Stimulated activated CD4-positive, alpha-beta T cell treated with anti-CD3 and anti-CD28 coated beads, Interleukin-4, amount 100 ng/mL, for 4 hours (primary cell): ENCODE measurements around the gene HOXA10.

ENCODE experiments used
- DNase-seq, 2 experiments: peaks; one replicate each; pipeline ENCODE4 v3.0.0-alpha.2; 2020

Gene HOXA10

DNA sequence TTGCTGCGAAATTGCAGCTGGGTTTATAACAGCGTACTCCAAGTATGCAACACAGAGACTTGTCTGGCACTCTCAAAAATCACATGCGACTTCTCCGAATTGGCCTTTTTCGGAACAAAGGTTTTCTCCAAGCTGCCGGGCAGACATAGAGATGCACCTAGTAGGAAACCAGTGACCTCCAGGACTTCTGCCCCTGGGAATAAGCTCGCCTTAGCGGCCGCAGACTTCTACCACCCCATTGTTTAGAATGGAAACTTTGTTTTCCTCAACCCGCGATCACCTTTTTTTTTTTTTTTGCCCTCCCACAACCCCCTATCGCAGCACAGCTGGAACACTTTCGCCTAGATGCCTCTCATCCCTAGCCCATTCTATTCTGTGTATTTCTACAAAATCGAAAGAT, 4.9 kb upstream of the HOXA10 start:
- no peak for DNase-seq

DNA sequence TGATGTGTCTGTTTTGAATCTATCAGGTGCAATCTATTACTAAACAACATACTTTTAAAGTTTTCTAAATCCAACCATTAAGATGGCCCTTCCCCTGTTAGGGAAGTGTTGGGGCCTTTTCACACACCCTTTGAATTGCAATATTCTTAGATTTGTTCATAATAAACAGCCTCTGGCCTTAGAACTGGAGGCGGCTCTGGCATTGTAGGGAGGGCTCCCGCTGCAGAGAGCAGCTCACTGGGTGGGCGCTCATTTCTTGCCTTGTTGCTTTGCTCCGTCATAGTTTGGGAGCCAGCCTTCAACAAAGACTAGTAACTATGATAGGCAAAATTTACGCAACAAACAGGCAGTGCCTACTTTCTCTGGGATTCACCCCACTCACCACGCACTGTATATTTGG, 4.2 kb upstream of the HOXA10 start:
- DNase-seq = no peak

GRCh38 chr7:27177795-27178320, 3.7 kb upstream of the HOXA10 start:
- DNase-seq = no peak

DNA sequence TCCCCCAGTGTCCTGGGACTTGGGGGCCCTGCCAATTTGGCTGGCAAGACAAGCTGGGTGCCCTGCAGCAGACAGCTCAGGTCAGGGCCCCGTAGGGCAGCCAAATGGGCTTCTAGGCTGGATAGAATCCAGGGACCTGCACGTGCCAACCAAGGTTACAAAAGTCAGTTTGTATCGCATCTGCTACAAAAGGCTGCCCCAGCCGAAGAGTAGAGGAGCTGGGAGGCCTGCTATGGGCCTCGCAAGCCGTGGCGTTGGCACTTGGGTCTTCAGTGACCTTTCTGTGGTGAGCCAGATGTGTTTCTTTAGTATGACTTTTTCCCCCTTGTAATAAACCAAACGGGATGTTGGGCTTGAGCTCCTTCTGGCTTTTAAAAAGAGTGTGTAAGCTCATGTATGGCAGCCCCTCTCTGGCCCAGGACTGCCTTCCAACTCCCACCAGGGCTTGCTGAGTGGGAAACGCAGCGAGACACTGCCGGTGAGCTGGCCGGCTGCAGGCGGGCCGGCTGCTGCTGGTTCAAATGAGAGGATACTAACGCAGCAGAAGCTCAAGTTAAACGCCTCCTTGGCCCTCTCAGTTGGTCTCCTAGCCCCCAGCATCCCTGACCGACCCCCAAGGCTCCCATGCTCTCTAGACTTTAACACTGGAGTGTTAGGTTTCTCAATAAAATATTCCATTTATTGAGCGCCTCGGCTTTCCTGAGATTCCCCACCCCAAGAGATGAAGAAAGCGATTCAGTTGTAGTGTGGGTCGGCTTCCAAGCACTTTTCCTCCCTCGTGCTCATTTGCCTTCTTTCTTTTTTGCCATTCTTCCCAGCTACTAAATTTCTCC, 3.1 kb upstream of the HOXA10 start:
- no peak for DNase-seq

DNA sequence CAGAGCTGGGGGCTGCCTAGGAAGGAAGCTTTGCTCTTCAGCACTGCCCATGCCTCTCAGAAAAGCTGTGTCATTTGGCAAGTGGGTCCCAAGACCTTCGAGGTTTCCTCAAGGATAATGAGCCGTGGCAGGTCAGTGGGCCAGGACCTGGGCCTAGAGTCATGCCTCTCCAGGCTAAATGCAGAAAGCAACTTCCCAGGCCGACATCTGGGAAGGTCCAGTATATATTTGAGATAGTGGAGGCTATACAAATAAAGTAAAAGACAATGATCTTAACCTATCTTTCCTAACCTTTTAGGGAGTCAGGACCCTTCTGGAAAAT, 2.4 kb upstream of the HOXA10 start:
- DNase-seq = no peak

GRCh38 chr7:27175626-27176523, 1.8 kb upstream of the HOXA10 start:
- DNase-seq = no peak

DNA sequence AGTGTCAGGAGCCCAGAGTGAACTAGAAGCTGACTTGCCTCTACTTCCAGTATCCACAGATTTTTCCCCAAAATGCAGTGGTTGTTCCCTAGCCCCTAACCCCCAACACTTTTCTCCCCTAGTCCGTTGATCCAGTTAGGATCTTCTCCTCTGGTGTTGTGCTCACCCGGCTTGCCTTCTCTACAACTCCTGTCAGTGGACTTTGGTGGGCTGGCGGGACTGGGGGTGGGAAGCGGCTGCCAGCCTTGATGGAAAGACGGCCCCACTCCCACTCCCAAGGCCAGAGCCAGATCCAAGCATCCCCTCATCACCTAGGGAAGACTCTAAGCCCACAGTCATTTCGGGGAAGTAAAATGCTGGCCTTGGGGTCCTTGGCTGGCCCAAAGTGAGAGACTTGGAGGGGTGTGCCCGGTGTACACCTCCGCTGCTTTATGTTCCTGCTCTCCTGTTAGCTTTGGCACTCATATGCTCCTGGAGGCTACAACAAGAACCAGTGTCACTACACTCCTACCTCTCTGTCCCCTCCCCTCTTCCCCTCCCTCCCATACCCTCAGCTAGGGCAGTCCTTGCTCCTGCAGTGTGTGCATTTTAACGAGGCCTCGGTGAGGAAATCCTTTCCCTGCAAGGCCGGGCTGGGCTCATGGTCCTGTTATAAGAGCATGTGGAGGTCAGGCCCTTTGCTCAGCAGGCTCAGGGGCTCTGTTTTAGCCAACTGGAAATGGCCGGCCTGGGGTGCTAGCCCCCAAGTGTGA, 930 bp upstream of the HOXA10 start:
- DNase-seq = no peak

GRCh38 chr7:27173511-27173955, 587 bp downstream of the HOXA10 start:
- no peak for DNase-seq

GRCh38 chr7:27172823-27173510, 1.2 kb downstream of the HOXA10 start:
- DNase-seq = no peak

GRCh38 chr7:27172315-27172774, 1.8 kb downstream of the HOXA10 start:
- no peak for DNase-seq

- no peak for DNase-seq
Observed at GRCh38 chr7:27171637-27172314, 2.3 kb downstream of the HOXA10 start.

GRCh38 chr7:27171325-27171636, 2.8 kb downstream of the HOXA10 start:
- DNase-seq = no peak

DNA sequence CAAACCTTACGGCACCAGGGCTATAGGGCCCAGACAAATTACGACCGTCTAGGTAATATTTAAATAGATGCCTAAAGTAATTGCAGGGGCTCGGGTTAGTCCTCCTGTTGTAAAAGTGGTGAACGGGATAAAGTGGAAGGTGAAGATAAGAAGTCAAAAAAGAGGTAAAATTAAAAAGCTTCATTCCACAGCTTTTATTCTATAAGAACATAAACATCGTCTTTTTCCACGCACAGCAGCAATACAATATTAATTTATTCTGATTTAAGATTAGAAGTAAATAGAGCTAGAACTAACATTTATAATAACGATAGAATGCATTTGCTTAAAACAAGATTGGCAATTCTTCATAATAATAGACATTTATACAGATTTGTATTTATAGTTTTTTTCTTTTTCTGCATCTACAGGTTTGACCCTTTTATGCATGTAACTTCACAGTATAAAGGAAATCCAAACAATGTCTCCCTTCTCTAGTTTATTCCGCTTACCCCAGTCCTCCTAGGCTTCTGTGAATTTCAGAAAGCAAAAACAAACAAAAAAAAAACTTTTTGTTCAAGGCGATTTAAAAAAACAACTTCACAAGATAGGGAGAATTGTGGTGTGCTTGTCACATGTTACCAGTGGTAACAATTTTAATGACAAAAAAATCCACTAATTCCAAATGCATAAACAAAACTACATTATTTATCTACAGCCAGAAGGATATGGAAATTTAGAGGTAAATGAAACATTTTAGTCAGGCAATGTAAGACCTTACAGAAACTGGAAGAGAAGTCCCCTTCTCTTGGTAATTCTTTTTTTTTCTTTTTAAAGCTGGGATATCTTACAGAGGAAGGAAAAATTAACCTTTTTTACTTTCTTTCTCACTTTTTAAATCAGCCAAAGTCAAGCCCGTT, 3.4 kb downstream of the HOXA10 start:
- DNase-seq = no peak

DNA sequence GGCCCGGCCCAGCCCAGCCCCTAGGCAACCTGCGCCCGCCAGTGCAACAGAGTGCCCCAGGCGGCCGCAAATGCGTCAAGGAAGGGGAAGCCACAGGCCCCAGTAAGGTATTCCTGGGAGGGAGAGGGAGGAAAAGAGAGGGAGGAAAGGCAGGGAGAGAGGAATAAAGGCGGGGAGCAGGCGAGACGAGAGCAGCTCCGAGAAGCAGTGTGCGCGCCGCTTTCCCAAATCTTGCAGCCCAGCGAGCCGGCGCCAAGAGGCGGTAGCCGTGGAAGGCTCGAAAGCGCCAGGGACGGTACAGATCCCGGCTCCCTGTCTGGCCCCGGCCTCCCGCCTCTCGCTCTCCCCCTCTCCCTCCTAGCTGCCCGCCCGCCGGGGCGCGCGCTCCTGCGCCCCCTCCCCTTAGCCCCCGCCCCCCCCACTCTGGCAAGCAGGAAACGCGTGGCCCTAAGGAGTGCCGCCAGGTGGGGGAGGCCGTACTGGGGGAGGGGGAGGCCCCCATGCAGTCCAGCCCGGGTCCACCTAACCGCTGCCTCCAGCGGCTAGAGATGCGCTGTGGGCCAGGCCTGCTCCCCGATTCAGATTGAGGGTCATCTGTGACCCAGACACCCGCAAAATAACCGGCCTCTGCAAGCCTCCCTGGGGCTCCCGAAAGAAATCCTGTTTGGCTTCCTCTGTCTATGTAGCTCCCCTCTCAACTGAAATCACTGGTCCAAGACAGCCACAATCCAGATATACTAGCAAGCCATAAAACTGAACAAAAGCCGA, 4.3 kb downstream of the HOXA10 start:
- DNase-seq = no peak

- no peak for DNase-seq
Observed at GRCh38 chr7:27168265-27168947, 5.7 kb downstream of the HOXA10 start.

DNA sequence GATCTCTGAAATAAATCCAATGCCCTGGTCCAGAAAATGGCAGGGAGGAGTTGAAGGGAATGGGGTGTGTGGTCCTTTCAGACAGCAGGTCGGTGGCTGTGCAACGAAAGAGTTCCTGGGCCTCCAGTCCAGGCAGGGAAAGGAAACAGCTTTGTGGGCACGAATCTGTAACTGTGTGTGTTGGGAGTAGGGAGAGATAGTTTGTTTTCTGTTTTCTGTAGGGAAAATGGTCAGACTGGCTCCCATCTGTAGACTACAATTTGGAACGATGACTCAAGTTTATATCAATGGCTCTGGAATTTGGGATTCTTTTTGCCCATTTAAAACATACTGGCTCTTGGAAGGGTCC, 6.2 kb downstream of the HOXA10 start:
- DNase-seq = no peak

DNA sequence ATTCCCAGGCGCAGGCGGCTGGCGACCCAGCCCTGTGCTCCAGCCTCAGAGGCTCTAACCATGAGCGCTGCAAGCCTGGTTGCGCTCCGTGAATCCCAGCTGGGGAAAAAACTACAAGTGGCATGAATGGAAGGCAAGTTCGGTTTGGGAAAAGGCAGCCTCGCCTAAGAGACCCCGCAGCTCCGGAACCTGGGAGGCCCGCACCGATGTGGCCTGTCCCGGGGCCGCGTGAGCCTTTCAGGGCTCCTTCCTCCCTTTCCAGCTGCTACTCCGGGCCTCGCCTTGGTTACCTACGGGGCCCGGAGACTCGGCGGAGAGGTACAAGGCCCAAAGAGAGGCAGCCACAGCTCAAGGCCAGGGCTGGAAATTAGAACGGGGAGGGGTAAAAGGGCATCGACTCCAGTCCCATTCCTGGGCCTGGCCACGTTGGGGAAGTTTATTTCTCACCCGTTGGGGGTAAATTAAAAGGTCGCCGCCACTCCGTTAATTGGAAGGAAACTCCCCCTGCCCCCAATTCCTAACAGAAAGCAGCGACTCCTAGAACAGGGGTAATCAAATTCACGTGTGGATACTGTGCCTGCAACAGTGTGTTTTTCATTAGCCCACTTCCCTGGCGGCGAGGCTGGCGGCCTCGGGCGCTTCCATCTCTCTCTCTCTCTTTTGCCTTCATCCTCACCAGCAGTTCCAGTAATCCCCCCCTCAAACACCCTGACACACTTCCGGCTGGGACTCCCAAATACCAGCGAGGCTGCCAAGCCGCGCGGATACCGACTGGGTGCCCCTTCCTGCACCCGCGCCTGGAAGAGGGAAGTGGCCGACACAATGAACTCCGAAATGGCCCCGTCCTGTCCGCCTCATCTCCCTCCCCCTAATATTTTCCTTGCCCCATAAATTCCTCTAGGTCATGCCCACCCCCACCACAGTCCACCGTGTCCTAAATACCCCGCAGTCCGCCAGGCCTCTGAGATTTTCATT, 7.3 kb downstream of the HOXA10 start:
- DNase-seq = no peak

DNA sequence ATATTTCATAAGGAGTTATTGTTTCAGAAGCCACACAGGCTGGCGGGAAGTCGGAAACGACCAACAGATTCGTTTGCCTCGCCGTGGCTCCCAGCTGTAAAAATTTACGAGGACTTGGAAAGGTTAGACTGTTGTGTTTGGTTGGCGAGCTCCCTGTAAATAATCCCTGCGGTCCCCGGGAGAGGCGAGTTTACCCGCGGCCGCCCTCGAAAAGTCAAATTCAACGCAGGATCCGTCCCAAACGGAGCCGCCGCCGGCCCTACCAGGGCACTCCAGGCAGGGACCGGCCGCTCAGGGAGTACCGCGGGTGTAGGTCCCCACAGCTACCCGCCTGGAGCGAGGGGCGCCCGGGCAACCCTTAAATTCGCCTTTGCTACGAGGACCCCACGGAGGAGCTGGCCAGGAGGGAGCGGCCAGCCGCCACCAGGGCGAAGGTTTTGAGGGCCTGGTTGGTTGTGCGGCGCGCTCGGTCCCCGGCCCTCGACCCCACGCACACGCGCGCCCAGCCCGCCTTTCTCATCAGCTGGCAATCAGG, 8.1 kb downstream of the HOXA10 start:
- DNase-seq = no peak
